Daoy (cell line): Measurements from ENCODE around the gene MRPL55. TPM values are rescaled to one million over a fixed set of nuclear protein-coding genes. Genes with fewer than 3 reads are reported as not detected.
"Not testable (repeated sequence)": the region's sequence is repeated elsewhere in the genome, so short reads cannot be mapped to it uniquely, and the experiment has no call there.

Source experiments
- DNase-seq: peaks from one replicate; pipeline ENCODE4 v3.0.0-alpha.2; 2015; ENCODE audit warnings: low read depth
- total RNA-seq: library from RNA; depleted of rRNA; stranded (reverse); fragments of >200 nt; shearing (Covaris generic); gene quantifications from 2 replicates; pipeline ENCODE4 v1.2.3, GENCODE V29; 2014

The MRPL55 gene
- total RNA-seq, 1 experiment from 2014 or later: 88.6 TPM

DNA sequence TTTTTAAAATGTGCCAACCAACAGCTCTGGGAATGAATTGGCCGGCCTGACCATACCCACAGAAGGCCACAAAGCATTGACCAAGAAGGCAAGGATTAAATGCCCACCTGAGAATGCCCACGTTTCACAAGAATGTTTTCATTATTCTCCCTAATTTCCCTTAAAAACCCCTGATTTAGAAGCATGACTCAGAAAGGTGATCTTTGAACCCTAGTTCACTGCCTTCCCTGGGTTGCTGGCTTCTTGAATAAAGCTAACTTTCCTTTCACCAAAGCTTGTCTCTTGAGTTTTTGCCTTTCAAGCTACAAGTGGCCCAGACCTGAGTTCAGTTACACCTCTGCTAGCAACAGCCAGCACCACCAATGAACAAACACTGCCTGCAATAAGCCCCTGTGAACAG, 14.4 kb upstream of the MRPL55 start:
- DNase-seq: no peak

DNA sequence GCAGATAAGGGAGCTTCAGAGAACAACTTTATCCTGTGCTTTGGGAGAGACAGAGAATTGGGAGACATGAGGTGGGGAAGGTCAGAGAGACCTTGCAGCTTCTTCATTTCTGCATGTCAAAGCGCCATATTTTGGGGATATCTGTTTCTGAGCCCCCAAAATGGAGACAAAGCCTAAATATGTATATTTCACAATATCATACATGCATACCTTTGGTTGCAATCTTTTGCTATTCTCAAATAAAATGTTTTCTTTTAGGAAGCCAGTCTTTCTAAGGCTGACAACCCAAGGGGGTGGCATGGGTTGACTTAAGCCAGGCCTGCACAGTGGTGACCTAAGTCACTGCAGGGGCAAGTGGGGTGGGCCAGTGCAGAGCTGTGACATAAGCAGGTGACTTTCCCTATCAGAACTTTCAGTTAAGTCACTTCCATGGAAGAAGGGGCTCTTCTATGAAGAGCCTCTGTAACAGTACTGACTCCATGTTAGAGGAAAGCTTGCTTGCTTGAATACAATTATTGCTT, 13.9 kb upstream of the MRPL55 start:
- DNase-seq: no peak

DNA sequence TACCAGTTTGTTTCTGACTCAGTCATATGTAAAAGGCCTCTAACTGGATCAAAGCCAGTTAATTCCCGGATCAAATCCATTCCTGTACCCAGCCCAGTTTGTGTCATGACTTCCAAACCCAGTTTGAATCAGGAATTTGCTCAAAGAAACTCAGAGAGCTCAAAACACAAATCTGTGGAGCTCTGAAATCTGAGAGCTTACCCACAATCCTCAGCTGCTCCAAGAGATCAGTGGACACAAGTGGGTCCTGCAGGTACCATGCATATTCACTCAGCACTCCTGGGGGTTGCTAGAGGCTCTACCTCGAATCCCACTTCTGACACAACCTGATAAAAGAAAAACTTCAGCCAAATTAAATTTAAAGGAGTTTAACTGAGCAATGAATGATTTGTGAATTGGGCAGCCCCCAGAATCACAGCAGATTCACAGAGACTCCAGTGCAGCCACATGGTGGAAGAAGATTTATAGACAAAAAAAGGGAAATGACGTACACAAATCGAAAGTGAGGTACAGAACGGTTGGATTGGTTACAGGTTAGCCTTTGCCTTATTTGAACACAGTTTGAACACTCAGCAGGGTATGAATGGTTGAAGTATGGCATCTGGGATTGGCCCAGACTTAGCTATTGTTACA, 11.9 kb upstream of the MRPL55 start:
- DNase-seq: no peak

DNA sequence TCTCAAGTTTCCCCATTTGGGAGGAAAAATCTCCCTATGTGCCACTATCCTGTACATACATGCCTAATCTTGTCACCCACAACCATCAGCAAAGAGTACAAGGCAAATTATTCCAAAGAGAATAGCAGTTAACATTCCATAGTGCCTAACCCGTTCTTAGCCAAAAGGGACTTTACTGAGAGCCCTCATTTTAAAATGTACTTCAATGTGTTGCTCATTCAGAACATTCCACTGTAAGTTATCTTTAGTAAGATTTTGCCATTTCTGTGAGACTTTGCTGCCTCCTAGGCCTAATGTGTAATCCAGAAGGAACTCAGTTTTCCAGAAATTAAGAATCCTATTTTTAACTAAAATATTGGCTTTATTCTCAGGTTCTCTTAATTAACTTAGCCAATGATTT, 11.3 kb upstream of the MRPL55 start:
- no peak for DNase-seq

DNA sequence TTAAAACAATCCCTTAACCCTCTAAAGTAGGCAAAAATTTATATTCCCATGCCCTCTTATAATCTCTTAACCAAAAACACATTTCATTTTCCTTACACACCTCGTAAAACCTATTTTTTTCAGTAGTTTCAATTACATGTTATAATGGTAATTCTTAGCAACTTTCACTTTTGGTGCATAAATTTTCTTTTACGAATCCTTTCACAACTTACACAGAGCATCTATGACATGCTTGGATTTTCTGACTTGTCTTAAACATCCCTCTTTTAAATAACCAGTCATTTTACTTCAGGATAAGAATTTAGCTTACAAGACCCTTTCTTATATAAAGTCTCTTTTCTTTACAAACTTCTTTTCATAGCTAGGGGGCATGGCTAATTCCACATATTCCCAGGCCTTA, 8.9 kb upstream of the MRPL55 start:
- no peak for DNase-seq

DNA sequence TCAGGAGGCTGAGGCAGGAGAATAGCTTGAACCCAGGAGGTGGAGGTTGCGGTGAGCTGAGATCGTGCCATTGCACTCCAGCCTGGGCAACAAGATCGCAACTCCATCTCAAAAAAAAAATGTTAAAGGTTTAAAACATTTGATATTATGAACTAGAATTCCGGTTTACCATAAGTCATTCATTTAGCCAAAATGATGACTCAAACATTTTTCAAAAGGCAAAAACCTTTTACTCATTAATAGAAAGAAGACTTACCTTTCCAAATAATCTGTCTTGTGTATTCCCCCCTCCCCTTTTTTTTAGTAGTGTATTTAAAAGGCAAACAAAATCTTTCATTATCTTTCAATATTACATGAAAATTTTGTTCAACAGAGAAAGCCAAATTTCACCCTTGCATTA, 8.2 kb upstream of the MRPL55 start:
- DNase-seq: no peak

DNA sequence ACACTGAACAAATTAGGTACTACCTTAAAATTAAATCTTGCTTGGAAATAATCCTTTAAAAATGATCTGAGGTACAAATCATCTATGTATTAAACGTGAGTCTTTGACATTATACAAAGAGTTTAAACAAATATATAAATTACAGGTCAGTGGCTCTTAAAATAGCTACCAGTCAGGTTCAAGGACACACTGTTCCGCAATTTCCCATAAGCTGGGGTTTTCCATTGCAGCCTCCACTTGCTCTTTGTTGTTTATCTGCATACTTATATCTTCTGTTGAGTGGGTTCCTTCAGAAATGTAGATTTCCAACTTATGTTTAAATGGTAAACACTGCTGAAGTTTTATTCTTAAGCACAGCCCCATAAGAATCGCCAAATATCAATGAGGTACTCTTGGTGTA, 5.7 kb upstream of the MRPL55 start:
- DNase-seq: no peak

DNA sequence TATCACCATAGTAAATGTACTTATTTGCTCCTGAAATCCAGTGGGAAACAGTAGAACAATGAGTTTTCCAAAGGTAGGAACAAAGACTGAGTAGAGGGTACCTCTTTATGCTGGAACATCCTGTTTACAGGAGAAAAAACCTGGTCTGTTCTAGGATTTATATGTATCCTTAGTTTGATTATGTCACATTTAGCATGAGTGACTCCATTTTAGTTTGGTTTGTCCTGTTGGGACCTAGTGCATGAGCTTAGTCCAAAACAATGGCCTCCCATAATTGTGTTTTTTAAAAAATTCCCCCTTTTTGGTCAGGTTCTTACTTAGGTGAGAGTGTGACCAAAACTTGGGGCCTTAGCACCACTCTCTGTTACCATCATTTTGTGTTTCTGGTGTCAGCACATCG, 3.5 kb upstream of the MRPL55 start:
- DNase-seq: no peak

DNA sequence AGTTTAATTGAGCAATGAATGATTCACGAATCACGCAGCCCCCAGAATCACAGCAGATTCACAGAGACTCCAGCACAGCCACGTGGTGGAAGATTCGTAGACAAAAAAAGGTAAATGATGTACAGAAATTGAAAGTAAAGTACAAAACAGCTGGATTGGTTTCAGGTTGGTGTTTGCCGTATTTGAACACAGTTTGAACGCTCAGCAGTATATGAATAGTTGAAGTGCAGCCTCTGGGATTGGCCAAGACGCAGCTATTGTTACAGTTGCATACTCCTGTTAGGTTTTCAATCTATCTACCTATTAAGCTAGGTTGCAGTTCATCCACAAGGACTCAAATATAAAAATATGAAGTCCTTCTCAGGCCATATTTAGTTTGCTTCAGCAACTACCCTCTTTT, 3.1 kb upstream of the MRPL55 start:
- DNase-seq: no peak

DNA sequence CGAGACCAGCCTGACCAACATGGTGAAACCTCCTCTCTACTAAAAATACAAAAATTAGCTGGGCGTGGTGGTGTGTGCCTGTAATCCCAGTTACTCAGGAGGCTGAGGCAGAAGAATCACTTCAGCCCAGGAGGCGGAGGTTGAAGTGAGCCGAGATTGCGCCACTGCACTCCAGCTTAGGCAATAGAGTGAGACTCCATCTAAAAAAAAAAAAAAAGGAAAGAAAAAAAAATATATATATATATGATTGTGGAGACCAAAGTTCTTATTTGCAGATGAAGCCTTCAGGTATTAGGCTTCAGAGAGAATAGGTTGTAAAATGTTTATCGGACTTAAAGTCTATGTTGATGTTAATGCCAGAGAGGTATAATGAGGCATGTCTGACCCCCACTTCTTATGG, 2.2 kb upstream of the MRPL55 start:
- DNase-seq: not testable (repeated sequence)

DNA sequence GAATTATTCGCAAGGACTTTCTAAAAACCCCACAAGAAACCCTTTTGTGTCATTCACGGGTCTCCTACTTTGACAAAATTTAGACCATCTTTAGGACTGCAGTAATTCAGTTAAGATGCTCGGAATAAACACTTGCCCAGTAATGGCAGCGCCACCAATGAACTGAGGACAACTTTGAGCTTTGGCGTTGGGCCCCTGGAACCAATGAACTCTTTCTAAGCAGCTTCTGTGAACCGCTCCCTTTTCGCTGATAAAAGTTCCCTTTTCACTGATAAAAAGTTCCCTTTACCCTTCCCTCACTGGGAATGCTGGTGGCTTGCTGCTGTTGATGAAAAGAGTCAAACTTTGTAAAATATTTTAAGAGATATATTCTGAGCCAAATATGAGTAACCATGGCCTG, 1.5 kb upstream of the MRPL55 start:
- no peak for DNase-seq

DNA sequence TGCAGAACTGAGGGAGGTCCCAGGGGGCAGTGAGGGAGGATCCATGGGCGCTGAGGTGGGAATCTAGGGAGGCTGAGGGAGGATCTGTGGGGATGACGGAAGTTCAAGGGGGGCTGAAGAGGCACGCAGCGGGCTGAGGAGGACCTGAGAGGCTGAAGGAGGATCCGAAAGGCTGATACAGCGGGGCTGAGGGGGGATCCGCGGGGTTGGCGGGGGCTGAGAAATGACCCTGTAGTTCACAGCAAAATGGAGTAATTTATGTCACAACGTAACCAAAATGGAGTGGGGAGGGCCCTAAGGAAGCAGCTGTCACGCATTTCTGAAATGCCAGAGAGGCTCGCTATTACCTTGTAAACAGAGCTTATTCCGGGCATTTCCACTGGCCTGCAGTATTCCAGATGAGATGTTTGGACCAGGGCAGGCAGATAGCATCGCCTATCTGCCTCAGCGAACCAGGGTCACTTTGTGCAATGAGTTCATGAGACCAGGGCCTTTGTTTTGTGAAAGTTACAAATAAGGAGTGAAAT, 926 bp upstream of the MRPL55 start:
- no peak for DNase-seq

DNA sequence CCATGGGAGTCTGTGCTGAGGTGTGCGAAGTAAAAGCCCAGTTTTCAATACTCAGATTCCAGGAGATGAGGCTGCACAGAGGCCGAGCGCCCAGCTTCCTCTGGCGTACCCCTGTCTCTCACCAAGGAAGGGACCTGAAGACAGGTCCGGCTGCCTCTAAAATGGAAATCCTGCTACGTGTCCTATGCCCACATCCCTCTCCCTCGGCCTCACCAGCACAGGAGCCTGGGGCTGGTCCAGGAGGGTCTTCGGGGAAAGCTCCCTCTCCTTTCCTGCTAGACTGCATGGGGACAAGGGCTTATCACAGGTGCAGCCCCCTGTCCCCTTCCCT, 392 bp downstream of the MRPL55 start:
- DNase-seq: no peak

DNA sequence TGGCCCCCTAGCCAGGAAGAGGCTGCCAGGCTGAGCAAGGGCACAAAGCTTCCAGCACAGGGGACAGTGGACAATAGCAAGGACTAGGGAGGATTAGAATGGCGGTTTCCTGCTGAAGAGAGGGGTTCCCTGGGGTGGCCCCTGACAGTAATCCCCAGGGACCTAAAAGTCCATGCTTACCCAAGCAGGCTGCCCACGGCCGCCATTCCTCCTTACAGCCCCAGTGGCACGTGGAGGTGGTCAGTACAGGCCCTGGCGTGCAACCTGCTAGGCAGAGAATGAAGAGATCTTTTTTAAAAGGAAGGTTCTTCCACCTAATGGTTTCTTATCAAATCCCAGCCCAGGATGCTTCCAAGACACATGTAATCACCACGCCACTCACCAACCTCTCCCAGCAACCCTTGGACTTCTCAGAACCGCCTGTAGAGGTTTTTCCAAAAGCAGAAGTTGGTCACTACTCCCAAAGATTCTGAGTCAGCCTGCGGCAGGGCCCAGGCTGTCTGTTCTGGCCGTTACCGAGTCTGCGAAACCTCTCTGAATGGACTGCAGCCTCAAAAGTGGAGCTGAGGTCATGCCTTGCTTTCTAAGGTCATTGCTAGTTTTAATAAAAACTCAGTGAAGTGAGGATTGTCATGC, 926 bp downstream of the MRPL55 start:
- DNase-seq: no peak

DNA sequence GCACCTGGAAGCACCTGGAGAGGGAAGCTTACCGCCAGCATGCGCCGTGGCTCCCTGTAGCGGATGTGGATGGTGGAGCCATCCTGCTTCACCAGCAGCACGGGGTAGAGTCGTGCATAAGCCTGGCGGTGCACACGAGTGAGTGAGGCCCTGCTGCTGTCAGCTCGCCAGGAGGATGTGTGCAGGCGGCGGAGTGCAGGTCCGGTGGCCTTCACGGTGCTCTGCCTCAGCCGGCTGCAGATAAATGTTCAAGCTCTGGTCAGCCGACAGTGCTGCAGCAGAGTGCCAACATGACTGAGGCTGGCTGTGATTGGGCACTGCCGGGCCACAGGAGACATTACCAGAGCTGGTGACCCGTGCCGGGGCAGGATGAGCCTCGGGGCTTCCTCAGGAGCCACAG, 1.5 kb downstream of the MRPL55 start:
- no peak for DNase-seq

DNA sequence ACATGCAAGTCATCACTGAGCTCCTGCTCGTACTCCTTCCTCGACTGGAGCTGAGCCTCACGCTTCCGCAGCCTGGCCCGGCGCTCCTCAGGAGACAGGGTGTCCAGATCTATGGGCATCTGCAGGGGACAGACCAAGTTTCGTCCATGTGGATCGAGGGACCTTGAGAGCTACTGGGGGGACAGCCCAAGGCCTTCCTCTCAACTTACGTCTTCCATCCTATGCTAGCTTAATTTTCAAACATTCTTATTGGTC, 2.4 kb downstream of the MRPL55 start:
- no peak for DNase-seq

DNA sequence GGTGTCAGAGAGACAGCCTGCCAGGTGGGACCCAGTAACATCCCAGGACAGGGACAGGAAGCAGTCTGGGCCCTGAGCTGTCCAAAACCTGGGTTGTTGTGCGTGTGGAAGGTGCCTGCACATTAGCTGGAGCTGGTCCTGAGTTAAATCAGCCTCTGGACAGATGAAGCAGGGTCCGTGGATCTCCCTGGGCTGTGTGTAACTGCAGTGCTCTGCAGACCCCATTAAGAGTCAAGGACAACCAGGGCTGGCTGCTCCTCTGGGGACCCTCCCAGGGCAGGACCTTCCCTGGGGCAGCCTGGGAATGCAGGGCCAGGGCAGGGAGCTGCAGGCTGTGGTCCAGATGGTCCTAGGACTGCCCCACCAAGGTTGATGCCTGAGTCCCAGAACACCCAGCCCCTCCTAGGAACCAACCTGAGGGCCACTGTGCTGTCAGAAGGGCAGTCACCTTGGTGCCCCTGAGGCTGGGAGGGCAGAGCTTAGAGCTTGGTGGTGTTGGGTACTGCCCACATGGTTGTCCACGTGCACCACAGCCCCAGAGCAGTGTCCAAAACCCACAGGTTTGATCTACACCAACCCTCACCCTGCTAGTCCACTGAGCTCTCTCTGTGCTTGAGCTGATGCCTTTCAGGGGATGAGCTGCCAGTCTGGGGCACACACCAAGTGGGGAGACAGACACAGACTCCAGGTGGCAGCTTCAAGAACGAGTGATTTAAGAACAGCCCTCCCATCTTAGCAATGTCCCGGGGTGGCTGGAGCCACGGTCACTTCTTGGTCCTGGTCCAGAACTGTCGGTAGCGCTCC, 2.9 kb downstream of the MRPL55 start:
- no peak for DNase-seq

DNA sequence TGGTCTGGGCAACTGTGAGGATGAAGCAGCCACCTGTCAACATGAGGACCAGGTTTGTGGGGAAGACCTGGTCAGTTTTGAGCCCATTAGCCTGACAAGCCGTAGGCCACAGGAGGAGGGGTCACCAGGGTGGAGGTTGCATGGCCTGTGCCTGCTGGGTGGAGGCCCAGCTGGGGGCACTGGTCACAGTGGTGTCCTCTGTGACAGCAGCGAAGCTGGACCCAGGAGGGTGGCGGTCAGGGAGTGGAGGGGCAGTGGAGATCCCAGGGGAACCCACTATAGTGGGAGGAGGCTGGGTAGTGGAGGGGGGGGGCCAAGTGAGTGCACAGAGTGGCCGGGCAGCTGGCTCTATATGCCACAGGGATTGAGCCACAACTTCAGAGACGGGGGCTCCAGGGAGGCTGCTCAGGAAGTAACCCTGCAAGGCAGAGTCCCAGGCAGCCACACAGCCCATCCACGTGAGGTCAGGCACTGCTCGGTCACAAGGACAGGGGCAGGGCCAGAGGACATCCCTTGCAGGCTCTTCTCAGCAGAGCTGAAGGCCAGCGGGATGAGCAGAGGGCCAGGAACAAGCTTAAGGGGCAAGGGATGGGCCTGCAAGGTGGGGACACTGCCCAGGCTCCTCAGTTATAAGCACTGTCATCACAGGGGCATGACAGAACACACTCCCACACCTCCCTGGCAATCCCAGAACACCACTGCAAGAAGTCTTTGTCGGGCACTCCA, 3.7 kb downstream of the MRPL55 start:
- DNase-seq: no peak

DNA sequence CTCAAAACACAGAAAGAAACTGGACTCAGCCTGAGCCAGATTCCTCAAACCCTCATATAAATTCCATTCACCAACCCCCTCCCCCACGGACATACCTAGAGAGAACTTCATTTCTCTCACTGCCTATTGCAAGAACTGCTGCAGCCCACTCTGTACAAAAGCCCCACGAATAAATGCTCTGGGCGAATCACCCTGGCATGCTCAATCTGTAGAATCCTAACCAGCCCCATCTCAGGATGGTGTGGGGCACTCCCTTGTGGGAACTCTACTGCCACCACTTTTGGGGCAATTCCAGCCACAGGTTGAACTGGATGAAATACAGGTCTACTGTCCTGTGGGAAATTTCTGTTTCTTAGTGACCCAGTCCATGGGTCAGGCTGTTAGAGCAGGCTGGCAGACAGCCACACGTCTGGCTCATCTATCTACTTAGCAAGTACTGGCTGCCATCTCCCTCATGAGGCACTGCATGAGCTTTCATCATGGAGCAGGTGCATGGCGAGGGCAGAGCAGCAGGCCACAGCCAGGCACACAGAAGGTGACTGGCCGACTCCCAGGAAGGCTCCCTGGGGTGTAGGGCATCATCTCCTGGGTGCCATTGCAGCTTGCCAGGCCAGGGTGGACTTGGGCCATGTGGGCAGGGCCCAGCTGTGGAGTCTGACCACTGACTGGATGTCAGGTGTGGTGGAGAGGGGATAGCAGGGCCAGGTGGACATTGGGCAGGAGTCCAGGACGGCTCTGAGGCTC, 4.4 kb downstream of the MRPL55 start:
- DNase-seq: no peak

DNA sequence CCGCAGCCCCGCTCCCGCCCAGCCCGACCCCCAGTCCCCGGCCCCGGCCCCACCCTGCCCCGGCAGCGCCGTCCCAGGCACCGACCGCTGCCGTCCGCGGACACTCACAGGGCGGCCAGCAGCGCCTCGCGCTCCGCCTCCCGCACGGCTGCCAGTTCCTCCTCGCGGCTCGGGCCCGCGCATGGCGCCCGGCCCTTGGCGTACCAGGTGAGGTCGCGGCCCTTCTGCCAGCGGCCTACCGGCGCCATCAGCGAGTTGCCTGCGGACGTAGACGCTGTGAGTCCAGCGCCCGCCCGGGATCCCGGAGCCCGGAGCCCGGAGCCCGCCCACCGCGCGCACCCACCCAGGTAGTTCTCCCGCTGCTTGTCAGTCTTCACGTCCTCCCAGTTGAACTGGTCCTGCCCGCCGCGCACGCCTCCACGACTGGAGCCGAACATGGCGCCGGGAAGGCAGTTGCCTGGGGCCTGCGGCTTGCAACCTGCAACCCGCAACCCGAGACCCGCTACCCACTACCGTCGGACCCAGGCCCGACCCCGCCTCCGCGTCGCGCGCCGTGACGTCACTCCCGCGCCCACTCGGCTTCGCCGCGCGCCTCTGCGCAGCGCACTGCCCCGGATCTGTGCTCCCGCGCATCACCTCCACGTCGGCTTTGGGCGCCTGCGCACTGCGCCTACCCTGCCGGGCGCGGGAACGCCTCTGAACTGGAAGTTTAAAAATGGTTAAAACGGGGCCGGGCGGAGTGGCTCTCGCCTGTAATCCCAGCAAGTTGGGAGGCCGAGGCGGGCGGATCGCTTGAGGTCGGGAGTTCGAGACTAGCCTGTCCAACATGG, 6.1 kb downstream of the MRPL55 start, which contains the start of gene C1orf35:
Gene C1orf35 (minus strand): TSS at position 535 of the 830 bp plus-strand sequence. CDS start 98 bp downstream, at position 437.
- DNase-seq: peak; percentile 96
